ENCODE results near the gene ETS2. TPM values are rescaled to one million over a fixed set of nuclear protein-coding genes. Genes with fewer than 3 reads are reported as not detected.

Gene ETS2
- total RNA-seq, 1 experiment from 2014 or later: 15.9 TPM

DNA sequence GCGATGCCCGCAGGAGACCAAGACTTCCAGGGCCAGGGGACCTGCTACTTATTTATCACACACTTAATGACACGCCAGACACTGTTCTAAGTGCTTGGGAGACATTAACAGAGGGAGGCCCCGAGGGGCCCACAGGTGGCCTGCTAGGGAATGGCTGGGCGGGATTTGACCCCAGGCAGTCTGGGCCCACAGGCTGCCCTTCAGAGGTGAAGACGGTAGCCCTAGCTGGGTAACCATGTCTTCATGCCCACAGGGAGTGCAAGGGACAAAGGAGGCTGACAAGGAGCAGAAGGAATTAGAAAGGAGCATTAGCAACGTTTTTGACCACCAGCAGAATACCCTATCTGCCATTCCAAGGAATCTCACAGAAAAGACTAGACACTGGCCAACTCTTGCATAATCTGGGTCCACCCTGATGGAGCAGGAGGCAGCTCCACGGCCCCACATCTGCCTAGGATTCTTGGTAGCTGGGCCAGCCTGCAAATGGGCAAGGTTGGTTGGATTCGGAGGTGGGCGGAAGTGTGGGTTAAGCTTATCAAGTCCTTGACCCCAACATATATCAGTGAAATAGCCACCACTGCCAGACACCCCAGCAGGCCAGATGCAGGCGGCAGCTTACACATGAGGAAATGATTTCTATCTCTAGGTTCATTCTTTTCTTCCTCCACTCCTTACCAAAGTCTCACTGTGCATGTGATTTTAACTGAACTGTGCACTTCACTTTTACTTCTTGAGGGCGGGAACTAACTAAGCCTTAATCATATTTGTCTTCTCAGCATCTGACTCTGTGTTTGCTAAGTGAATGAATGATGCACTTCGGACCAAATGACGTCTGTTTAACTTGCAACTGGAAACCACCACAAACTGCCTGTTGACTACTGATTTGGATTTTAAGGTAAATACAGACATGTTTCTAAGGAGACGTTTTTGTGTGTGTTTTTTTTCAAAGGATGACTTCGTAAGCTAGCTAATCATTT, 3.4 kb upstream of the ETS2 start:
- DNase-seq (ENCODE audit: low spot score): no peak

GRCh38 chr21:38803075-38803660, 2.6 kb upstream of the ETS2 start:
- DNase-seq (ENCODE audit: low spot score): no peak

DNA sequence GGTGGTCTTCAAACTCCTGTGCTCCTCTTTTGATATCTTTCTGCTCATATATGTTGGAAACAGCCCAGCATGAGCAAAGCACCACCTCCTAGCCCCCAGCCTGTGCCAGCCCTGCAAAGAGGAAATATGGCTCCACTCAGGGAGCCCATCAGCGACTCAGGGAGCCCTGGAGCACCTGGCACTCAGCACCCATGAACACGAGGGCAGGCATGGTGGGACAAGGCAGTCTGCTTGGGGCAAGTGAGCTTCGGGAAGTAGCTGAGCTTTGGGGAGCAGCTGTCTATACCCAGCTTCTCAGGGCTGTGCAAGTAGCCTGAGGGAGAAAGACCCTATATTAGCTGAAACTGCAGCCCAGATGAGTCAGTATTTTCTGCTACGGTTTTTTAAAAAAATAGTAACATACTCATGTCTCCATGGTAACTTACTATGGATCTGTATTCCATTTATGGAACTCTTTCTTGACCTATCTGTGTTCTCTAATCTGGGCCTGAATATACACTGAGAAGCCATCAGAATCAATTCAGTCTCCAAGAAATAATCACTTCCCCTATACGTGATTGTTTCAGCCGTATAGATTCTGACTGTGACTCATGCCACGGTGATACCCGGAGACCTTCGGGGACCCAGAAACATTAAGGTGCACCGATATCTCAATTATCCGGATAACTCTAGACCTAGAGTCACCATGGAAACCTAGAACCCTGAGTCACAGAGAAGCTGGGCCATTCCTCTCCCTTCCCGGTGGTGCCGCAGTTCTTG, 1.5 kb upstream of the ETS2 start:
- no peak for DNase-seq (ENCODE audit: low spot score)

DNA sequence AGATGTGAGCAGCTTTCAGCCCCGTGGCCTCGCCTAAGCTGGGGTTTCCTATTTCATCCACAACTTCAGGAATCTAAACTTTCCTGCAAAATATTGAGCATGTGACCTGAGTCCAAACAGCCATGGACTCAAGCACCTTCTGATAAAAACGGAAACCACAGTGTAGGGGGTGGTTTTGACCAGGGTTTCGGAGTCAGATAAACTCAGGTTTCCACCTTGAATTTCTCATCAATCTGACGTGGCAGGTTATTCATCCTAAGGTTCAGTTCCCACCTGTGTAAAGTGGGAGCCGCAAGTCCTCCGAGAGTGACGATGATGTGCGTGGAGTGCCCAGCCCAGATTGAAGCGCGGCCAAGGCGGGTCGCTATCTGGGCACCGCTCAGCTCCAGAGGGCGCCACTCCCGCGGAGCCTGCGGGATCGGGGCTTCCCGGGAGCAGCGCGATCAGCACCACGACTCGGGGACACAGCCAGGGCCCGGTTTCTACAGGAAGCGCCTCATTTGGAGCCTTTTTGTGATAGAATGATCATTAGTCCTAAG, 871 bp upstream of the ETS2 start:
- peak; percentile 60 for DNase-seq (ENCODE audit: low spot score)

GRCh38 chr21:38806153-38806941, 618 bp downstream of the ETS2 start:
- DNase-seq (ENCODE audit: low spot score): no peak

DNA sequence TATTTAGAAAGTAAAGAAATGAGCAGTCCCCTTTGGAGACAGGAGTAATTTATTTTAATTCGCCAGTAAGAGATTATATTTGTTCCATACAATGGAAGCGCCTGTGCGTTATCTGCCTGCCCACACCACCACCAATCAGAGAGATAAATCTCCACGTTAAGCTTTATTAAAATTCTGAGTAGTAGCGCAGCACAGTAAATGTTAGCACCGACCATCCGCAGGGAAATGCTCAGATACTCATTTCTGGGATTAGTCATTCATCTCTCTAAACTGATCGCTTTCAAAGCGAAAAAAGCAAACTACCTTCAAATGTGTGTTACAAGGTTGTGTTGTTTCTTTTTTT, 1.2 kb downstream of the ETS2 start:
- no peak for DNase-seq (ENCODE audit: low spot score)

- no peak for DNase-seq (ENCODE audit: low spot score)
Observed at GRCh38 chr21:38807441-38807871, 1.7 kb downstream of the ETS2 start.

DNA sequence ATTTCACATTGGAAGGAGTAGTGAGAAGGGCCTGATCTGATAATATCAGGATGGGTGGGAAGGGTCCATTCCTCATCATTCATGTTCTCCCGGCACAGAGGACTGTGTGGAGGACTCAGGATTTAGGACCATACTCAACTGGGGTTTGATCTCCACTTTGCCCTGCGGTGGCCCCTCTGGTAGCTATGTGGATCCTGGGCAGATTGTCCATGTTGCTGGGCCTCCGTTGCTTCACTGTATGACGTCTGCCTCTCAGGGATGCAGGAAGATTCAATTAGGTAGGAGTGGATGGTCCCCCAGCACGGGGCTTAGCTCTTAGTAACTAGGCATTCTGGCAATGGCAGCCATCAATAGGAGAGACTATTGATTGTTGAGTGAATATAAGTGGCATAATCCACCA, 2.3 kb downstream of the ETS2 start:
- no peak for DNase-seq (ENCODE audit: low spot score)

- DNase-seq (ENCODE audit: low spot score): no peak
Observed at GRCh38 chr21:38809198-38809878, 3.6 kb downstream of the ETS2 start.

- no peak for DNase-seq (ENCODE audit: low spot score)
Observed at GRCh38 chr21:38810034-38810825, 4.5 kb downstream of the ETS2 start.

DNA sequence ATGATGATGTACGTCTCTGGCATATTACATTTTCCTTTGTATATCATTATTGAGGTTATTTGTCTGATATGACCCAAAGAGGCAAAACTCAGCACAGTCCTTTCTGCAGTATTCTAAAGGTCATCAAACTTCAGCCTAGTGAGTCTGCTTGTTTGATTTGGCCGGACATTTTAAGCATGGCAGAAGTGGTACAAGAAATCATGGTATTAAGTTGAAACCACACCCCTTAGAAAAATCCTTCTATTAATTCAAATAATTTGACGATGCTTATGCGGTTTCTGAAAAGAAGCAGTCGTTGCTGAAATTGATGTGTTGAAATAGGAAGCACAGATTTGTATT, 5.1 kb downstream of the ETS2 start:
- no peak for DNase-seq (ENCODE audit: low spot score)

DNA sequence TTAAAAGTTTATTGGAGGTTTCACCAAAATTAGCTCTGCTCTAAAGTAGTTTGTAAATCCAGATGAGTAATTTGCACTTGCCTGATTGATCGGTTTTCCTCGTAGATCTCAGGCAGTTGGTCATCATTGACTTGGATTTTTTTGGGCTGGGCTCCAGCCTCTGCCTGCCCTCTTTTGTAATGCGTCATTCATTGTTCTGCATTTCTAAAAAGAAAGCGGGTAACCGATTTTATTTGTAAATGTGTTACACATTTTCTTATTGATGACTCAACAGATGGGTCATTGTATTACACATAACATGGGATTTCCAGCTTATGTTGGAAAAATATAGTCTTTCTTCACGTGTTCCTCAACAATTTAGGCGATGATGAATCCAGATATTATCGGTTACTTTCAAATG, 5.5 kb downstream of the ETS2 start:
- DNase-seq (ENCODE audit: low spot score): no peak

DNA sequence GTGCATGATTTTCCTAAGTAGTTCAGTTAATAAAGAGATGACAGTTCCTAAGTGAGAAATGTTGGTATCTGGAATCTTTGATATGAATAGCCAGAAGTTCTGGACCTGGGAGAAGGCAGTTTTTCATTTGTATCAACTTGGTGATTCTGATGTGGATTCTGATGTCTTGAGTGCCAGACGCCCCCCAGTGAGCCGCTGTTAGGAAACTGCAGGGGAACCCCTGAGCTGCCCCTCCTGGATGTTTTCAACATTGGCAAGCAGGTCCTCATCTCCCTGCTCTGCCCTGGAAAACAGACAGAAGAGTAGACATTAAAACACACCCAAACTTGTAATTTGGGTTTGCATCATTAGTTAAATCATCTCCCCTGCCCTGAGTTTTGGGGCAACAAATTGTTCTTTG, 7.4 kb downstream of the ETS2 start:
- DNase-seq (ENCODE audit: low spot score): no peak

DNA sequence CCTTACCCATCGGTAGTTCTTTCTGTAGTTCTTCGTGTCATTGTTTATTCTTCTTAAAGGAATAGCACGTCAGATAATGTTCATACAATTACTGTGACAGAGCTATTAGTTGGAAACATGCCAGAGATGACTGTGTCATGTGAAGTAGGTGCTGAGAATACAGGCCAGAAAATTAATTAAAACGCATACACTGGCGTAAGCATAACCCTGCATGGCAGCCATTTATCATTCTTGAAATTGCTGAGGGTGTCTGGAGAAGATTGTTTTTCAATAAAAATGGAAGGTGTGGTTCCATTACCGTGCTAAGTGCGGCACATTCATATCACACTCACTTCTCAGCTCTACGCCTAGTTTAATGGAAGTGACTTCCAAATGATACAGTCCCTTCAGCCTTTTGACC, 7.8 kb downstream of the ETS2 start:
- DNase-seq (ENCODE audit: low spot score): no peak

DNA sequence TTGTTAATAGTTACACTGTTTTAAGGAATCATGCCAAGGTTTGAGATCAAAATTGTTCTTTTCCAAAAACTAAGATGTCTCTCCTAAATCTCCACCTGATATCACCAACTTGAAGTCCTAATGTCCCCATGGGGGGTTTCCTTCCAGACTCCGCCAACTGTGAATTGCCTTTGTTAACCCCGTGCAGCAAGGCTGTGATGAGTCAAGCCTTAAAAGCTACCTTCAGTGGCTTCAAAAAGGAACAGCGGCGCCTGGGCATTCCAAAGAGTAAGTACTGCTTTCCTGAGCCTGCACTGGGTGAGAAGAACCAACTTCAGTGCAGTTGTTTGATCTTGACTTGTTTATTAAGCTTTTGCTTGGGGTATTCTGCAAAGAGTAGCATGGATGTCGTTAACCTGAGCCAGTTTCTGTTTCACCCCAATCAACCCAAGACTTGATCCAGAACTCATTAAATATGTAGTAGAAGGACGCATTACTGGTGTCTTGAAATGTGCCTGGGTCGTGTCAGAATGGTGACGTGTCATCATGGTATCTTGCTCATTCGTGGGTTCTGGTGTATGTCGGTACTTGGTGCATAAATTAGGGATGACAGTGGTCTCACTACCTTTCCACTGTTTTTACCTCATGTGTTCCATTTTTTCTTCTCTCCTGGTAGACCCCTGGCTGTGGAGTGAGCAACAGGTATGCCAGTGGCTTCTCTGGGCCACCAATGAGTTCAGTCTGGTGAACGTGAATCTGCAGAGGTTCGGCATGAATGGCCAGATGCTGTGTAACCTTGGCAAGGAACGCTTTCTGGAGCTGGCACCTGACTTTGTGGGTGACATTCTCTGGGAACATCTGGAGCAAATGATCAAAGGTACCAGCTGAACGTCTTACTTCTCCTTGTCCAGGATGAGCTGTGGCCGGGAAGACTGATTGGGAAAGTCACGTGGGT, 8.7 kb downstream of the ETS2 start:
- DNase-seq (ENCODE audit: low spot score): no peak

DNA sequence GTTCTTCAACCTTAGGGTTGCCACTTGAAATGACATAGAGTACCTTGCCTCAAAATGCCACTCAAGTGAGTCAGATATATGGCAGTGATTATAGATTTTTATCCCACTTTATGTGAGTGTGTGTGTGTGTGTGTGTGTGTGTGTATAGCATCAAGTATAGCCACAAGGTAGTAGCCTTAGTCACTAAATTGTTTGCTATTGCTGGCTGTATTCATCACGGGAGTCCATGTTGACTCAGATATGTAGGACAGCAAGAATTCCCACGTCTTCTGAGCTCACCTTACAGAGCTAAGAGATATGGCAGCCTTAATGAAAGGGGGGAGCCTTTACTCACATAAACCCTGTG, 9.3 kb downstream of the ETS2 start:
- DNase-seq (ENCODE audit: low spot score): no peak

DNA sequence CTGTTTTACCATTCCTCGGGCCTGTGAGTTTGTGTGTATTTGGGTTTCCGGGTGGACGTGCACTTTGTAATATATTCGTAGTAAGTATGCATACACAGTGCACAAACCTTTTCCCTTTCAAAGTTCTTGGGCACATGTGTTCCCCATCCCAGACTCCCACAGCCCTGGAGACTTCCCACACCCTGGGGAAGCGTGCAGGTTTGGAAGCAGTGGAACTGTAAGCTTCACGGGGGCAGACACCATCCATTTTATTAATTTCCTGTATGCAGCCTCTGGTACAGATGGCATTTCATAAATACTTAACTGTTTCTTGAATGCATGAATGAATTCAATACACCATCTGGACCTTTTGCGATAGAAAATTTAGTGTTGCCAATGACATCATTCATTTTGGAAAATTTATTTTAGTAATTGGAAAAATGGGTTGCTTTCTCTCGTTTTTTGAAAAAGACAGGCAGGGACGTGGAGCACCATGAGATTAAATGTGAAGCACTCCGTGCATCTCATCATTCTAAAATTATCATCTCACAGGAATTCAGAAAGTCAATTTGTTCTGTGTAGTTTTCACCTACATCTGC, 10.8 kb downstream of the ETS2 start:
- DNase-seq (ENCODE audit: low spot score): no peak

DNA sequence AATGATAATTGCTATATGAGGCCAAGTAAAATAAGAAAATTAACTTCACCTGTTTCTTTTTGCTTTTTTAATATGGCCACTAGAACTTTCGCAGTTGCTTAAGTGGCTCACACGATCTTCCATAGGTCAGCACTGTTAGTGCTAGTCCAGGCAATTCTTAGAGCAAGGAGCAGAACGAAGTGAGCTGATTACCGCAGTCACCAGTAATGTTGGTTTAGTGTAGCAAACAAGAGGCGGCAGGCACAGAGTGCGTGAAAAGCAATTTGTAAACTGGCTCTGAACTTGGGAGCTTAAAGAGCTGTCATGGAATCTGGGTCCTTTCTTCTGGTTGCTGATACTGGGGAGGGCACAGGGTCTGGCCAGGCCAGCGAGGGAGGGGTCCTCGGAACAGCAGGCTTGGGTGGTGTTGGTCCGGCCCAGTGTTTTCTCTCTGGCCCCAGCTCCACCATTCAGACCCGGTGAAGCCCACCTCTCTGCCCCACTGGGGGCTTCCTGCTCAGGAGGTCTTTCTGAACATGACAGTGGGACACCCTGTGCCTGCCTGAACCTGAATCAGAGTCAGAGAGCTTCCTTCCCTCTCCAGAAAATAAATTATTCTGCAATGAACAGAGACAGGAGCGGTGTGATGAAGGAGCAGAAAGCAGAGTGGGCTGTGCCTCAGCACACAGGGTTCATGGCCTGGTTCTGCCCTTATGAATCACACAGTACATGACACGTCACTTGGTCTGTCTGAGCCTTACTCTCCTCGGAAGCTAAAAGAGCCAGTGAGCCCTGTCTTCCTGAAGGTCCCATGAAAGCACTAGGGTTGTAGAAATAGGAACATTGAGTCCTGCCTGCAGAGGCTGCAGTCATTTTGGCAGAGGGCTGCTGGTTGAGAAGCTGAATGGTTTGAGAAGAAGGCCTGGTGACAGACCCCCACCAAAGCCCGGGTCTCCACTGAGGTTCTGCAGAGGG, 11.9 kb downstream of the ETS2 start:
- DNase-seq (ENCODE audit: low spot score): peak; percentile 76

All from A172 (cell line).